SK-N-SH (cell line): ENCODE results near the gene TBCD. TPM values are rescaled to one million over a fixed set of nuclear protein-coding genes. Genes with fewer than 3 reads are reported as not detected.
A peak's percentile ranks its signal among the peaks of the same experiment; 100 is the strongest.

Source experiments
- CTCF ChIA-PET: fragments of 300-600, 350-600 bp; formaldehyde crosslinking; extraction: SDS; loops from one replicate; lab custom pipeline; 2021; lab: Yijun Ruan, JAX
- POLR2A ChIA-PET: fragments of 350-600 bp; sonication (Branson Sonifier 250); formaldehyde crosslinking; extraction: SDS; loops from one replicate; lab custom pipeline; 2020; ENCODE audit warnings: antibody characterized with exemption, inconsistent platforms; lab: Yijun Ruan, JAX
- DNase-seq: peaks from one replicate; pipeline ENCODE4 v3.0.0; 2012
- H2AFZ ChIP-seq: fragments of 200-600 bp; sonication (generic); 2 replicates; pipeline ENCODE4 v1.8.1; 2016; ENCODE audit warnings: antibody characterized with exemption, mild to moderate bottlenecking, low read depth
- H3F3A ChIP-seq: fragments of 200-600 bp; sonication (generic); replicated peaks from 2 replicates; pipeline ENCODE3; 2016; ENCODE audit warnings: antibody characterized with exemption, mild to moderate bottlenecking; ENCODE audit not compliant: insufficient read depth
- H3K27ac ChIP-seq, 2 experiments: fragments of 200-500 bp in 1 of 2; fragments of 200-600 bp in 1 of 2; sonication (Bioruptor generic) in 1 of 2; sonication (generic), shearing (Covaris generic) in 1 of 2; 2 replicates each; pipeline versions ENCODE4 v1.5.1 to v1.6.1; 2014 to 2016; ENCODE audit warnings: low read depth in 2 of 2, inconsistent platforms in 1 of 2, low read length in 1 of 2, mild to moderate bottlenecking in 1 of 2, mixed read lengths in 1 of 2
- H3K27me3 ChIP-seq: fragments of 200-600 bp; sonication (generic), shearing (Covaris generic); 2 replicates; pipeline ENCODE4 v1.6.1; 2016; ENCODE audit warnings: mixed run types; ENCODE audit not compliant: insufficient read depth
- H3K36me3 ChIP-seq, 2 experiments: fragments of 200-500 bp in 1 of 2; fragments of 200-600 bp in 1 of 2; sonication (Bioruptor generic) in 1 of 2; sonication (generic) in 1 of 2; replicated peaks in 1 of 2; 2 replicates each; pipeline versions ENCODE3 to v1.5.1; 2014 to 2016; ENCODE audit warnings: low read length in 1 of 2, mild to moderate bottlenecking in 1 of 2; ENCODE audit not compliant: insufficient read depth in 2 of 2, control insufficient read depth in 1 of 2
- H3K4me1 ChIP-seq, 2 experiments: fragments of 200-500 bp in 1 of 2; fragments of 200-600 bp in 1 of 2; sonication (Bioruptor generic) in 1 of 2; sonication (generic), shearing (Covaris generic) in 1 of 2; 2 replicates each; pipeline versions ENCODE4 v1.5.1 to v1.6.1; 2014 to 2016; ENCODE audit warnings: low read depth in 1 of 2, low read length in 1 of 2, mixed run types in 1 of 2; ENCODE audit not compliant: insufficient read depth in 2 of 2, control insufficient read depth in 1 of 2
- H3K4me2 ChIP-seq: fragments of 200-600 bp; sonication (generic), shearing (Covaris generic); 2 replicates; pipeline ENCODE4 v1.6.1; 2017; ENCODE audit warnings: mixed run types
- H3K4me3 ChIP-seq, 2 experiments: fragments of 200-500 bp in 1 of 2; fragments of 200-600 bp in 1 of 2; sonication (Bioruptor generic) in 1 of 2; sonication (generic), shearing (Covaris generic) in 1 of 2; 2 replicates each; pipeline versions ENCODE4 v1.5.1 to v1.8.1; 2014 to 2016; ENCODE audit warnings: low read depth in 2 of 2, inconsistent platforms in 1 of 2, low read length in 1 of 2, mild to moderate bottlenecking in 1 of 2, mixed read lengths in 1 of 2, moderate library complexity in 1 of 2
- H3K79me2 ChIP-seq: fragments of 200-600 bp; sonication (generic); 2 replicates; pipeline ENCODE4 v1.8.1; 2017; ENCODE audit warnings: mild to moderate bottlenecking; ENCODE audit not compliant: insufficient read depth
- H3K9ac ChIP-seq: fragments of 200-600 bp; sonication (generic); 2 replicates; pipeline ENCODE4 v1.6.1; 2017; ENCODE audit warnings: mixed run types
- H3K9me2 ChIP-seq: fragments of 200-600 bp; sonication (generic); 2 replicates; pipeline ENCODE4 v1.6.1; 2017; ENCODE audit warnings: mixed run types
- H3K9me3 ChIP-seq: fragments of 200-600 bp; sonication (generic); 2 replicates; pipeline ENCODE4 v1.6.1; 2017; ENCODE audit warnings: mixed run types, mild to moderate bottlenecking, moderate library complexity
- H4K20me1 ChIP-seq: fragments of 200-600 bp; sonication (generic); 2 replicates; pipeline ENCODE4 v1.6.1; 2017; ENCODE audit warnings: mild to moderate bottlenecking, mixed run types; ENCODE audit not compliant: insufficient read depth
- ELF1 ChIP-seq: IDR thresholded peaks from 2 replicates; pipeline ENCODE4 v1.4.0; 2012
- EZH2phosphoT487 ChIP-seq: fragments of 200-600 bp; sonication (generic); IDR thresholded peaks from 2 replicates; pipeline ENCODE4 v1.6.1; 2017; ENCODE audit warnings: low read depth, mixed run types, mild to moderate bottlenecking, antibody characterized with exemption, moderate library complexity, borderline replicate concordance
- FOXJ3 ChIP-seq: sonication (generic); formaldehyde crosslinking; IDR thresholded peaks from 2 replicates; pipeline ENCODE4 v1.5.1; 2020; ENCODE audit warnings: mild to moderate bottlenecking, missing genetic modification reagents
- FOXM1 ChIP-seq: IDR thresholded peaks from 2 replicates; pipeline ENCODE4 v1.4.0; 2012; ENCODE audit warnings: low read depth, mild to moderate bottlenecking
- GABPA ChIP-seq: IDR thresholded peaks from 2 replicates; pipeline ENCODE4 v1.4.0; 2012; ENCODE audit warnings: low read depth, mild to moderate bottlenecking
- JUND ChIP-seq: IDR thresholded peaks from 2 replicates; pipeline ENCODE4 v1.4.0; 2012
- MEF2A ChIP-seq: IDR thresholded peaks from 2 replicates; pipeline ENCODE4 v1.4.0; 2012; ENCODE audit warnings: low read depth, borderline replicate concordance
- POLR2AphosphoS5 ChIP-seq: IDR thresholded peaks from 2 replicates; pipeline ENCODE4 v1.6.1; 2012; ENCODE audit warnings: low read depth, low read length
- RAD21 ChIP-seq: IDR thresholded peaks from 2 replicates; pipeline ENCODE4 v1.6.1; 2012; ENCODE audit warnings: mild to moderate bottlenecking, low read length
- RFX5 ChIP-seq: IDR thresholded peaks from 2 replicates; pipeline ENCODE4 v1.6.1; 2012; ENCODE audit warnings: mild to moderate bottlenecking, improper control_type of control experiment, low read length
- RXRA ChIP-seq: IDR thresholded peaks from 2 replicates; pipeline ENCODE4 v1.4.0; 2012; ENCODE audit warnings: low read depth, mild to moderate bottlenecking, borderline replicate concordance
- SIN3A ChIP-seq: IDR thresholded peaks from 2 replicates; pipeline ENCODE4 v1.6.1; 2012; ENCODE audit warnings: low read depth, mild to moderate bottlenecking, low read length, moderate library complexity, borderline replicate concordance
- SMC3 ChIP-seq: IDR thresholded peaks from 2 replicates; pipeline ENCODE4 v1.6.1; 2012; ENCODE audit warnings: low read depth, low read length, improper control_type of control experiment
- TAF1 ChIP-seq: IDR thresholded peaks from 2 replicates; pipeline ENCODE4 v1.6.1; 2012; ENCODE audit warnings: low read depth, mild to moderate bottlenecking, low read length, moderate library complexity, borderline replicate concordance
- TCF12 ChIP-seq: IDR thresholded peaks from 2 replicates; pipeline ENCODE4 v1.4.0; 2012
- YY1 ChIP-seq: IDR thresholded peaks from 2 replicates; pipeline ENCODE4 v1.4.0; 2012; ENCODE audit warnings: low read depth, mild to moderate bottlenecking
- WGBS: methylation state at CpG from one replicate; pipeline ENCODE4 v1.1.6; 2017; ENCODE audit warnings: low lambda C conversion rate; 5-methylcytosine and 5-hydroxymethylcytosine counted together
- polyA plus RNA-seq, 3 experiments: library from polyadenylated mRNA; depleted of rRNA; stranded (reverse); fragments of >200 nt; gene quantifications; 2 replicates each; pipeline ENCODE4 v1.2.3, GENCODE V29; 2012
- TF ChIP-seq, protein P1 (sequence below): IDR thresholded peaks from 2 replicates; pipeline ENCODE4 v1.4.0; 2012; ENCODE audit warnings: low read depth
- TF ChIP-seq, protein P2 (sequence below): IDR thresholded peaks from 2 replicates; pipeline ENCODE4; 2012
- TF ChIP-seq, protein P3 (sequence below): IDR thresholded peaks from 2 replicates; pipeline ENCODE4 v1.4.0; 2012; ENCODE audit warnings: low read depth, borderline replicate concordance
- TF ChIP-seq, protein P4 (sequence below): fragments of 150-350 bp; IDR thresholded peaks from 2 replicates; pipeline ENCODE4 v1.6.1; 2016; ENCODE audit warnings: mild to moderate bottlenecking, low read depth, low read length
- TF ChIP-seq, protein P5 (sequence below): IDR thresholded peaks from 2 replicates; pipeline ENCODE4 v1.4.0; 2012; ENCODE audit warnings: low read depth, borderline replicate concordance

Gene TBCD
- polyA plus RNA-seq, 1 of the 3 experiments (the other 2 are of a cell fraction) = 107 TPM

DNA sequence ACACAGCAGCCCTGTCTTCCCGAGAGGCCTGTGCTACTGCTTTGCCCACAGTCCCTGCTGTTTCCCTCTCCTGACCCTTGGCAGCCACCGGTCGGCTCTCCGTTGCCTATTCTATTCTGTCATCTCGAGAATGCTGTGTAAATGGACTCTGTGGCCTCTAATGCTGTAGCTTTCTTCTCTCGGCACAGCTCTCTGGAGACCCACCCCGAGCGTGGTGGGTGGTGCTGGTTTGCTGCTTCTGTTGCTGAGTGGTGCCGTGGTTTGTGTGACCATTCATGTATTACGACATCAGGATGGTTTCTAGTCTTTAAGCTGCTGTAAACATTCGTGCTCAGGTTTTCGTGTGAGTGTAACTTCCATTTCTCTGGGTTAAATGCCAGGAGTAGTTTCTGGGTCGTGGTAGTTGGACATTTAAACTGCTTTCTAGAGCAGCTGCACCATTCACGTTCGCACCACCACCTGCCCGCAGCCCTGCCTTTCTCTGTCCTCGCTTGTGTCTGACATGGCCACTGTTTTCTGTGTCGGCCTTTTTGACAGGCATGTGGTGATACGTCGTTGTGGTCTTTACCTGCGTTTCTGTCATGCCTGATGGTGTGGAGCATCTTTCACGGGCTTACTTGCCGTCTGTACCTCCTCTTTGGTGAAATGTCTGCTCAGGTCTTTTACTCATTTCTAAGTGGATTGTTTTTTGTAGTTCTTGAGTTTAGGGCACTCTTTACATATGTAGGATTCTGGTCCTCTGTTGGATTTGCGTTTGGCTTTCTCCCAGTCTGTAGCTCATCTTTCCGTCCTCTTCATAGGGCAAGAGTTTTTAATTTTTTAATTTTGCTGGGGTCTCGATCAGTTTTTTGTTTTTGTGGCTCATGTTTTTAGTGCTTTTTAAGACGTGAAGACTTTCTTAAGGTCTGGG, 135.6 kb downstream of the TBCD start:
- peaks cover 12% of the 10 kb centered on the region for H3F3A ChIP-seq
- H3K36me3 ChIP-seq = peaks cover 4 to 15% of the 10 kb centered on the region in 2 experiments
- ChIA-PET POLR2A (no interaction called here), CTCF (interaction anchor here (0.7 kb wide), 1 partner anchor 105 kb away, joined by 4 read pairs; no protein-coding TSS in a partner anchor)
- H3K27me3 ChIP-seq = no peaks in the 10 kb centered on the region
- H3K4me1 ChIP-seq = peaks cover 11 to 46% of the 10 kb centered on the region in 2 experiments
- H3K9me2 ChIP-seq = no peaks in the 10 kb centered on the region
- H3K9ac ChIP-seq = no peak overlapping the region
- H4K20me1 ChIP-seq = no peaks in the 10 kb centered on the region
- H3K9me3 ChIP-seq = no peaks in the 10 kb centered on the region
- 96% methylated on average over 27 of the region's 27 CpGs for WGBS
- H2AFZ ChIP-seq = no peak overlapping the region
- no peak overlapping the region for H3K4me3 ChIP-seq
- no peak for DNase-seq
- TF ChIP-seq TAF1 = no peak
- TF ChIP-seq RAD21 = no peak
- TF ChIP-seq FOXM1 = no peak
- no peak for TF ChIP-seq ELF1
- TF ChIP-seq JUND = no peak
- TF ChIP-seq SIN3A = no peak
- no peak for TF ChIP-seq TCF12
- TF ChIP-seq FOXJ3 (CRISPR knock-in tag) = no peak
- no peak for TF ChIP-seq EZH2phosphoT487
- no peak for TF ChIP-seq GABPA
- TF ChIP-seq, protein P1, sequence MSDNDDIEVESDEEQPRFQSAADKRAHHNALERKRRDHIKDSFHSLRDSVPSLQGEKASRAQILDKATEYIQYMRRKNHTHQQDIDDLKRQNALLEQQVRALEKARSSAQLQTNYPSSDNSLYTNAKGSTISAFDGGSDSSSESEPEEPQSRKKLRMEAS = no peak
- H3K27ac ChIP-seq = no peak overlapping the region
- peaks cover 19% of the 10 kb centered on the region; the same call in 1 of the 2 replicates for H3K79me2 ChIP-seq
- H3K4me2 ChIP-seq = no peak overlapping the region

DNA sequence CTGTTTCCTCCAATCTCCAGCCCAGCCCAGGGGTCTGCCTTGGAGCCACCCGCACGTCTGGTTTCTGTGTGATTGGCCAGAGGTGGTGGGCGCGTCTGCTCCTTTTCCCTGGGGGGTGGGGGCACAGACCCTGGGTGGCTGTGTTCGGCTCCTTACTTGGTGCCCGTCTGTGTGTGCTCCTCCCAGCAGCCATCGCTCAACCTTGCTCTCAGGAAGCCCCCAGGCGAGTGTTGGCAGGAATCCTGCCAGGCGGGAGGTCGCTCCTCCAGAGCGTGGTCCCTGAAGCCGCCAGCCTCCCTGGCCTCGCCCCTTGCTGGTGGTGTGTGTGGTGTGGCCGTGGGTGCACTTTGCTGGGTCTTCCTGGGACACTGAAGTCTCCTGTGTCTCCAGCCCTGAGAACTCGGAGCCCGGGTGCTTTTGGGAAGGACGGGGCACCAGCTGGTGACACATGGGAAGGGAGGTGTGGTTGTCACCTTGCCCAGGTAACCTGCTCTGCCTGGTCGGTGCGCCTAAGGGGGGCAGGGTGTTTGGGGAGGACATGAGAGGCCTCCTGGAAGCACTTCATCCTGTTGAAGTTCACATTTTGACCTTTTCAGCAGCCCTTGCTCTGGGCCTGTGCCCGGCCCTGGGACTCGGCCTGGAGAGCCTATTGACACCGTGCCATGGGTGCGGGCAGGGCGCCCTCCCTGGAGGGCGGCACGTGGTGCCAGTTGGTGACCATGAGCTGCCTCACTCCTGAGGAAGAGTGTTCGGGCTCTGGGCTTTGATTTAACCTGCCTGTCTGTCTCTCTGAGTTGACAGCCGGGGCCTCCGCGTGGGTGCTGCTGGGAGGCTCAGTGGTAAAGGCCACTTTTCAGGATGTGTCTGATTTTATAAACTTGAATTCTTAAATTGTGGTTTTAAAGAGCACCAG, 137.0 kb downstream of the TBCD start:
- peak; percentile 69 for DNase-seq
- Histone ChIP-seq H3K9ac (no peak overlapping the region), H3K36me3 (peaks cover 4 to 18% of the 10 kb centered on the region in 2 experiments), H2AFZ (no peak overlapping the region), H3K79me2 (peaks cover 19% of the 10 kb centered on the region), H3K9me2 (no peaks in the 10 kb centered on the region), H3K27ac (no peak overlapping the region; a peak in 1 of 4 replicates), H3K4me2 (no peak overlapping the region), H3K4me3 (no peak overlapping the region), H3K27me3 (no peaks in the 10 kb centered on the region), H4K20me1 (no peaks in the 10 kb centered on the region), H3K4me1 (peaks cover 11 to 42% of the 10 kb centered on the region in 2 experiments), H3F3A (peaks cover 12% of the 10 kb centered on the region), H3K9me3 (no peaks in the 10 kb centered on the region)
- CTCF ChIA-PET = interaction anchor here (0.8 kb wide), 1 partner anchor 108 kb away, joined by 3 read pairs; no protein-coding TSS in a partner anchor
- 95% methylated on average over 22 of the region's 30 CpGs for WGBS
- POLR2A ChIA-PET = no interaction called here
- TF ChIP-seq POLR2AphosphoS5 = no peak
- TF ChIP-seq, protein P2, sequence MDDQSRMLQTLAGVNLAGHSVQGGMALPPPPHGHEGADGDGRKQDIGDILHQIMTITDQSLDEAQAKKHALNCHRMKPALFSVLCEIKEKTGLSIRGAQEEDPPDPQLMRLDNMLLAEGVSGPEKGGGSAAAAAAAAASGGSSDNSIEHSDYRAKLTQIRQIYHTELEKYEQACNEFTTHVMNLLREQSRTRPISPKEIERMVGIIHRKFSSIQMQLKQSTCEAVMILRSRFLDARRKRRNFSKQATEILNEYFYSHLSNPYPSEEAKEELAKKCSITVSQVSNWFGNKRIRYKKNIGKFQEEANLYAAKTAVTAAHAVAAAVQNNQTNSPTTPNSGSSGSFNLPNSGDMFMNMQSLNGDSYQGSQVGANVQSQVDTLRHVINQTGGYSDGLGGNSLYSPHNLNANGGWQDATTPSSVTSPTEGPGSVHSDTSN = no peak
- TF ChIP-seq ELF1 = no peak
- no peak for TF ChIP-seq YY1
- TF ChIP-seq, protein P3, sequence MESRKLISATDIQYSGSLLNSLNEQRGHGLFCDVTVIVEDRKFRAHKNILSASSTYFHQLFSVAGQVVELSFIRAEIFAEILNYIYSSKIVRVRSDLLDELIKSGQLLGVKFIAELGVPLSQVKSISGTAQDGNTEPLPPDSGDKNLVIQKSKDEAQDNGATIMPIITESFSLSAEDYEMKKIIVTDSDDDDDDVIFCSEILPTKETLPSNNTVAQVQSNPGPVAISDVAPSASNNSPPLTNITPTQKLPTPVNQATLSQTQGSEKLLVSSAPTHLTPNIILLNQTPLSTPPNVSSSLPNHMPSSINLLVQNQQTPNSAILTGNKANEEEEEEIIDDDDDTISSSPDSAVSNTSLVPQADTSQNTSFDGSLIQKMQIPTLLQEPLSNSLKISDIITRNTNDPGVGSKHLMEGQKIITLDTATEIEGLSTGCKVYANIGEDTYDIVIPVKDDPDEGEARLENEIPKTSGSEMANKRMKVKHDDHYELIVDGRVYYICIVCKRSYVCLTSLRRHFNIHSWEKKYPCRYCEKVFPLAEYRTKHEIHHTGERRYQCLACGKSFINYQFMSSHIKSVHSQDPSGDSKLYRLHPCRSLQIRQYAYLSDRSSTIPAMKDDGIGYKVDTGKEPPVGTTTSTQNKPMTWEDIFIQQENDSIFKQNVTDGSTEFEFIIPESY = no peak
- TF ChIP-seq SMC3 = no peak
- TF ChIP-seq EZH2phosphoT487 = no peak
- TF ChIP-seq, protein P4, sequence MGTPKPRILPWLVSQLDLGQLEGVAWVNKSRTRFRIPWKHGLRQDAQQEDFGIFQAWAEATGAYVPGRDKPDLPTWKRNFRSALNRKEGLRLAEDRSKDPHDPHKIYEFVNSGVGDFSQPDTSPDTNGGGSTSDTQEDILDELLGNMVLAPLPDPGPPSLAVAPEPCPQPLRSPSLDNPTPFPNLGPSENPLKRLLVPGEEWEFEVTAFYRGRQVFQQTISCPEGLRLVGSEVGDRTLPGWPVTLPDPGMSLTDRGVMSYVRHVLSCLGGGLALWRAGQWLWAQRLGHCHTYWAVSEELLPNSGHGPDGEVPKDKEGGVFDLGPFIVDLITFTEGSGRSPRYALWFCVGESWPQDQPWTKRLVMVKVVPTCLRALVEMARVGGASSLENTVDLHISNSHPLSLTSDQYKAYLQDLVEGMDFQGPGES = no peak
- TF ChIP-seq, protein P5, sequence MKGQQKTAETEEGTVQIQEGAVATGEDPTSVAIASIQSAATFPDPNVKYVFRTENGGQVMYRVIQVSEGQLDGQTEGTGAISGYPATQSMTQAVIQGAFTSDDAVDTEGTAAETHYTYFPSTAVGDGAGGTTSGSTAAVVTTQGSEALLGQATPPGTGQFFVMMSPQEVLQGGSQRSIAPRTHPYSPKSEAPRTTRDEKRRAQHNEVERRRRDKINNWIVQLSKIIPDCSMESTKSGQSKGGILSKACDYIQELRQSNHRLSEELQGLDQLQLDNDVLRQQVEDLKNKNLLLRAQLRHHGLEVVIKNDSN = no peak
- no peak for TF ChIP-seq JUND
- TF ChIP-seq RFX5 = no peak
- TF ChIP-seq MEF2A = no peak
- no peak for TF ChIP-seq RXRA
